OCI-LY1 (cell line): ENCODE measurements around the gene TP53TG3D.
"Not testable (repeated sequence)": the region's sequence is repeated elsewhere in the genome, so short reads cannot be mapped to it uniquely, and the experiment has no call there.

Experiments
- H2AFZ ChIP-seq: fragments of 200-600 bp; sonication (generic), shearing (Covaris generic); 2 replicates; pipeline ENCODE4 v1.6.0; 2014; ENCODE audit warnings: antibody characterized with exemption, mild to moderate bottlenecking, low read length
- H3F3A ChIP-seq: fragments of 200-600 bp; sonication (generic), shearing (Covaris generic); 2 replicates; pipeline ENCODE4 v1.6.0; 2014; ENCODE audit warnings: mild to moderate bottlenecking, antibody characterized with exemption, low read length, moderate library complexity; ENCODE audit not compliant: insufficient read depth
- H3K27ac ChIP-seq: fragments of 200-600 bp; sonication (generic); 2 replicates; pipeline ENCODE4 v1.5.1; 2014; ENCODE audit warnings: low read length, mixed run types, mild to moderate bottlenecking, low read depth; ENCODE audit not compliant: poor library complexity, severe bottlenecking
- H3K27me3 ChIP-seq: fragments of 200-600 bp; sonication (generic); 2 replicates; pipeline ENCODE4 v1.6.0; 2014; ENCODE audit warnings: antibody characterized with exemption, mild to moderate bottlenecking, low read length, moderate library complexity; ENCODE audit not compliant: insufficient read depth
- H3K36me3 ChIP-seq: fragments of 200-600 bp; sonication (generic); 2 replicates; pipeline ENCODE4 v1.6.1; 2014; ENCODE audit warnings: mild to moderate bottlenecking, antibody characterized with exemption, low read length, moderate library complexity, mixed read lengths; ENCODE audit not compliant: insufficient read depth
- H3K4me1 ChIP-seq: fragments of 200-600 bp; sonication (generic); 2 replicates; pipeline ENCODE4 v1.5.1; 2014; ENCODE audit warnings: mild to moderate bottlenecking, low read length, moderate library complexity; ENCODE audit not compliant: insufficient read depth, severe bottlenecking
- H3K4me2 ChIP-seq: fragments of 200-600 bp; sonication (generic), shearing (Covaris generic); 2 replicates; pipeline ENCODE4 v1.6.1; 2014; ENCODE audit warnings: low read length
- H3K4me3 ChIP-seq: fragments of 200-600 bp; sonication (generic); 2 replicates; pipeline ENCODE4 v1.5.1; 2014; ENCODE audit warnings: low read length, low read depth, mild to moderate bottlenecking, mixed read lengths; ENCODE audit not compliant: poor library complexity, severe bottlenecking
- H3K79me2 ChIP-seq: fragments of 200-600 bp; shearing (Covaris generic); 2 replicates; pipeline ENCODE4 v1.6.1; 2016; ENCODE audit warnings: mixed run types, low read length, mixed read lengths; ENCODE audit not compliant: insufficient read depth
- H3K9ac ChIP-seq: fragments of 200-600 bp; sonication (generic), shearing (Covaris generic); 2 replicates; pipeline ENCODE4 v1.6.1; 2014; ENCODE audit warnings: mild to moderate bottlenecking, low read length, mixed read lengths
- H3K9me2 ChIP-seq: fragments of 200-600 bp; sonication (generic), shearing (Covaris generic); 2 replicates; pipeline ENCODE4 v1.6.1; 2014; ENCODE audit warnings: low read depth, mild to moderate bottlenecking, low read length, mixed read lengths
- H3K9me3 ChIP-seq: fragments of 200-600 bp; shearing (Covaris generic); 2 replicates; pipeline ENCODE4 v1.6.1; 2014; ENCODE audit warnings: low read length, mixed read lengths
- H4K20me1 ChIP-seq: fragments of 200-600 bp; sonication (generic), shearing (Covaris generic); 2 replicates; pipeline ENCODE4 v1.6.0; 2016; ENCODE audit warnings: mild to moderate bottlenecking, low read length; ENCODE audit not compliant: insufficient read depth

The TP53TG3D gene

DNA sequence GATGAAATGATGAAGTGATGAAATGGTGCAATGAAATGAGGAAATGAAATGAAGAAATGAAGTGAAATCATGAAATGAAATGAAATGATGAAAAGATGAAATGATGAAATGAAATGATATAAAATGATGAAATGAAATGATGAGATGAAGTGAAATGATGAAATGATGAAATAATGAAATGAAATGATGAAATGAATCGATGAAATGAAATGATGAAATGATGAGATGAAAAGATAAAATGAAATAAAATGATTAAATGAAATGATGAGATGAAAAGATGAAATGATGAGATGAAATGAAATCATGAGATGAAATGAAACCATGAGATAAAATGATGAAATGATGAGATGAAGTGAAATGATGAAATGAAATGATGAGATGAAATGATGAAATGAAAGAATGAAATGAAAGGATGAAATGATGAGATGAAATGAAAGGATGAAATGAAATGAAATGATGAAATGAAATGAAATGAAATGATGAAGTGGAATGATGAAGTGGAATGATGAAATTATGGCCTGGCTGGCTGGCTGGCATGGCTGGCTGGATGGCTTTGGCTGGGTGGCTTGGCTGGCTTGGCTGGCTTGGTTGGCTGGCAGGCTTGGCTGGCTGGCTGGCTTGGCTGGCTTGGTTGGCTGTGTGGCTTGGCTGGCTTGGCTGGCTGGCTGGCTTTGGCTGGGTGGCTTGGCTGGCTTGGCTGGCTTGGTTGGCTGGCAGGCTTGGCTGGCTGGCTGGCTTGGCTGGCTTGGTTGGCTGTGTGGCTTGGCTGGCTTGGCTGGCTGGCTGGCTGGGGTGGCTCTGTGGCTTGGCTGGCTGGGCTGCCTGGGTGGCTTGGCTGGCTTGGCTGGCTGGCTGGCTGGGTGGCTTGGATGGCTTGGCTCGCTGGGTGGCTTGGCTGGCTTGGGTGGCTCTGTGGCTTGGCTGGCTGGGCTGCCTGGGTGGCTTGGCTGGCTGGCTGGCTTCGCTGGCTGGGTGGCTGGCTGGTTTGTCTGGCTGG is 32.0 kb downstream of the TP53TG3D start:
- not testable (repeated sequence) for H3K79me2 ChIP-seq, H3K9ac ChIP-seq, H3F3A ChIP-seq, H3K27me3 ChIP-seq, H3K4me2 ChIP-seq, H3K36me3 ChIP-seq, H3K4me3 ChIP-seq, H3K27ac ChIP-seq, H3K4me1 ChIP-seq, H3K9me2 ChIP-seq, H2AFZ ChIP-seq, H4K20me1 ChIP-seq, H3K9me3 ChIP-seq

- not testable (repeated sequence) for H3K27ac ChIP-seq, H3K79me2 ChIP-seq, H3F3A ChIP-seq, H3K27me3 ChIP-seq, H3K9me3 ChIP-seq, H2AFZ ChIP-seq, H3K9me2 ChIP-seq, H4K20me1 ChIP-seq, H3K4me2 ChIP-seq, H3K9ac ChIP-seq, H3K4me1 ChIP-seq, H3K4me3 ChIP-seq, H3K36me3 ChIP-seq
Measured at GRCh38 chr16:32286193-32286592, 33.1 kb downstream of the TP53TG3D start.

- not testable (repeated sequence) for H3K27me3 ChIP-seq, H3K79me2 ChIP-seq, H3K27ac ChIP-seq, H3F3A ChIP-seq, H3K9me2 ChIP-seq, H4K20me1 ChIP-seq, H3K36me3 ChIP-seq, H3K4me2 ChIP-seq, H2AFZ ChIP-seq, H3K9me3 ChIP-seq, H3K4me3 ChIP-seq, H3K4me1 ChIP-seq, H3K9ac ChIP-seq
Measured at GRCh38 chr16:32287743-32288142, 34.7 kb downstream of the TP53TG3D start.

- not testable (repeated sequence) for H2AFZ ChIP-seq, H3K36me3 ChIP-seq, H3K9me3 ChIP-seq, H3K27ac ChIP-seq, H3K27me3 ChIP-seq, H3F3A ChIP-seq, H3K4me1 ChIP-seq, H3K9me2 ChIP-seq, H3K9ac ChIP-seq, H3K4me3 ChIP-seq, H4K20me1 ChIP-seq, H3K4me2 ChIP-seq, H3K79me2 ChIP-seq
Measured at GRCh38 chr16:32289197-32289596, 36.1 kb downstream of the TP53TG3D start.

- H3K4me1 ChIP-seq, H3K9me3 ChIP-seq, H3K9ac ChIP-seq, H2AFZ ChIP-seq, H3K9me2 ChIP-seq, H3K27ac ChIP-seq, H3F3A ChIP-seq, H4K20me1 ChIP-seq, H3K79me2 ChIP-seq, H3K36me3 ChIP-seq, H3K4me3 ChIP-seq, H3K4me2 ChIP-seq, H3K27me3 ChIP-seq: not testable (repeated sequence)
Measured at GRCh38 chr16:32302776-32303175, 49.7 kb downstream of the TP53TG3D start.
